ENCODE measurements around the gene C3.

Gene C3

GRCh38 chr19:6730153-6730804 lies 9.8 kb upstream of the C3 start:
- no peak for DNase-seq

- no peak for DNase-seq
Measured at GRCh38 chr19:6729573-6730152, 9.2 kb upstream of the C3 start.

GRCh38 chr19:6728346-6728745 lies 7.9 kb upstream of the C3 start:
- DNase-seq = no peak

- DNase-seq = no peak
Measured at GRCh38 chr19:6725513-6726231, 5.2 kb upstream of the C3 start.

GRCh38 chr19:6724631-6725492 lies 4.4 kb upstream of the C3 start:
- DNase-seq = no peak

- DNase-seq = no peak
Measured at GRCh38 chr19:6723738-6724137, 3.3 kb upstream of the C3 start.

GRCh38 chr19:6723108-6723618 lies 2.7 kb upstream of the C3 start:
- peak; percentile 50 for DNase-seq

GRCh38 chr19:6721773-6722172 lies 1.3 kb upstream of the C3 start:
- no peak for DNase-seq

GRCh38 chr19:6721138-6721474 lies 656 bp upstream of the C3 start:
- no peak for DNase-seq

- no peak for DNase-seq
Measured at GRCh38 chr19:6719992-6720368, 470 bp downstream of the C3 start.

GRCh38 chr19:6719540-6719861 lies 949 bp downstream of the C3 start:
- no peak for DNase-seq

- no peak for DNase-seq
Measured at GRCh38 chr19:6718741-6719539, 1.5 kb downstream of the C3 start.

- no peak for DNase-seq
Measured at GRCh38 chr19:6718111-6718740, 2.2 kb downstream of the C3 start.

- DNase-seq = no peak
Measured at GRCh38 chr19:6717441-6717971, 2.9 kb downstream of the C3 start.

- DNase-seq = no peak
Measured at GRCh38 chr19:6717036-6717435, 3.4 kb downstream of the C3 start.

GRCh38 chr19:6716610-6716970 lies 3.9 kb downstream of the C3 start:
- no peak for DNase-seq

GRCh38 chr19:6714749-6715555 lies 5.5 kb downstream of the C3 start:
- DNase-seq = no peak

GRCh38 chr19:6713773-6714692 lies 6.4 kb downstream of the C3 start:
- no peak for DNase-seq

- no peak for DNase-seq
Measured at GRCh38 chr19:6712692-6713670, 7.5 kb downstream of the C3 start.
